Fibroblast of the aortic adventitia (primary cell): Measurements from ENCODE around the gene PPIC. TPM values are rescaled to one million over a fixed set of nuclear protein-coding genes. Genes with fewer than 3 reads are reported as not detected.

ENCODE experiments used
- DNase-seq: peaks from one replicate; pipeline ENCODE4 v3.0.0-alpha.2; 2010; ENCODE audit warnings: low read depth
- H3K4me3 ChIP-seq: 2 replicates; pipeline ENCODE4 v1.5.1; 2011; ENCODE audit warnings: low read depth, mild to moderate bottlenecking, control low read depth, low read length, moderate library complexity
- total RNA-seq: library from RNA; depleted of rRNA; stranded (reverse); fragments of >200 nt; gene quantifications from 2 replicates; pipeline ENCODE4 v1.2.3, GENCODE V29; 2012; ENCODE audit warnings: low replicate concordance
- TF ChIP-seq, protein P1 (sequence below): IDR thresholded peaks from 2 replicates; pipeline ENCODE4 v1.5.1; 2011; ENCODE audit warnings: mild to moderate bottlenecking, low read length, control low read depth, inconsistent platforms; ENCODE audit not compliant: insufficient read depth

Gene PPIC
- total RNA-seq, 1 donor: 53.5 TPM

DNA sequence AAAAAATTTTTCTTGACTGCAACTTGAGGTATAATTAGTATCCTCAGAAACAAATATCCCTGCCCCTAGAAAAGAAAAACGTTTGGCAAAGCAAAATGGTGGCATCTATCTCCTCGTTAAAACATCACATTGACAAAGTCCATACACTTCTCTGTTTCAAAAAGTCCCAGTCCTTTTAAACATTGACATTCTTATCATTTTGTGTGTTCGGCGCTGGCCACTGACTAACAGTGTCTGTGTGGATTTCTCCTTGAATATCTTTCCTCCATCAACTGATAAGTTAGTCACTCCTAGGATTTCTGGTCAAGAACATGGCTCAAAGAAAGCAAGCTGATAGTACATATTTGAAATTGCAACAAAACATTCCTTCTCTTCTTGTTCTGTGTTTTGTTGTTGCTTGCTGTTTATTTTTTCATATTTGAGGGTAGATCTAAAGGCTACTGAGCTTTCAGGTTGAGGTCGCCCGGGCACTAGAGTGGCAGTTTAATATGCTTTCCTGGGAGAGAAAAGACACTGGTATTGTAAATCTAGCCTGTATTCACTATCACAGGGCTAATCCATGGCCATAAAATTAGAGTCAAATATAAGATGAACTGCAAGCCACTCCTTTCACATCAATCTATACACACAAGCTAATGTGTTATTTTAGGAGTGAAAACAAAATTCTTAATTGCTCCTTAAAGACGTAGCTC, 8.5 kb upstream of the PPIC start:
- TF ChIP-seq, protein P1, sequence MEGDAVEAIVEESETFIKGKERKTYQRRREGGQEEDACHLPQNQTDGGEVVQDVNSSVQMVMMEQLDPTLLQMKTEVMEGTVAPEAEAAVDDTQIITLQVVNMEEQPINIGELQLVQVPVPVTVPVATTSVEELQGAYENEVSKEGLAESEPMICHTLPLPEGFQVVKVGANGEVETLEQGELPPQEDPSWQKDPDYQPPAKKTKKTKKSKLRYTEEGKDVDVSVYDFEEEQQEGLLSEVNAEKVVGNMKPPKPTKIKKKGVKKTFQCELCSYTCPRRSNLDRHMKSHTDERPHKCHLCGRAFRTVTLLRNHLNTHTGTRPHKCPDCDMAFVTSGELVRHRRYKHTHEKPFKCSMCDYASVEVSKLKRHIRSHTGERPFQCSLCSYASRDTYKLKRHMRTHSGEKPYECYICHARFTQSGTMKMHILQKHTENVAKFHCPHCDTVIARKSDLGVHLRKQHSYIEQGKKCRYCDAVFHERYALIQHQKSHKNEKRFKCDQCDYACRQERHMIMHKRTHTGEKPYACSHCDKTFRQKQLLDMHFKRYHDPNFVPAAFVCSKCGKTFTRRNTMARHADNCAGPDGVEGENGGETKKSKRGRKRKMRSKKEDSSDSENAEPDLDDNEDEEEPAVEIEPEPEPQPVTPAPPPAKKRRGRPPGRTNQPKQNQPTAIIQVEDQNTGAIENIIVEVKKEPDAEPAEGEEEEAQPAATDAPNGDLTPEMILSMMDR: no peak
- no peak for DNase-seq
- H3K4me3 ChIP-seq: no peak overlapping the region

DNA sequence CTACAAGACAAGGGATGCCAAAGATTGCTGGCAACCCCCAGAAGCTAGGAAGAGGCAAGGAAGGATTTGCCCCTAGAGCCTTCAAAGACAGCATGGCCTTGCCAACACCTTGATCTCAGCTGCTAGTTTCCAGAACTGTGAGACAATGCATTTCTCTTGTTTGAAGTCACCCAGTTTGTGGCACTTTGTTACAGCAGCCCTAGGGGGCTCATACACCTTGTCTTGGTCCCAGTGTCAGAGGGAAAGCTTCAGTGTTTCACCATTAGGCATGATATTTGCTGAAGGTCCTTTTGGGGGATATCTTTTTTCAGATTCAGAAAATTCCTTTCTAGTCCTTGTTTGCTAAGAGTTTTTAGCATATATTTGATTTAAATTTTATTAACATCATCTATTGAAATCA, 3.1 kb upstream of the PPIC start:
- no peak for DNase-seq
- no peak overlapping the region for H3K4me3 ChIP-seq
- TF ChIP-seq, protein P1: no peak

- peak overlapping the region; percentile 79 for H3K4me3 ChIP-seq
- TF ChIP-seq, protein P1: no peak
- DNase-seq: peak; percentile 70
These were observed 536 bp upstream of the PPIC start for GRCh38 chr5:123037104-123037418.

DNA sequence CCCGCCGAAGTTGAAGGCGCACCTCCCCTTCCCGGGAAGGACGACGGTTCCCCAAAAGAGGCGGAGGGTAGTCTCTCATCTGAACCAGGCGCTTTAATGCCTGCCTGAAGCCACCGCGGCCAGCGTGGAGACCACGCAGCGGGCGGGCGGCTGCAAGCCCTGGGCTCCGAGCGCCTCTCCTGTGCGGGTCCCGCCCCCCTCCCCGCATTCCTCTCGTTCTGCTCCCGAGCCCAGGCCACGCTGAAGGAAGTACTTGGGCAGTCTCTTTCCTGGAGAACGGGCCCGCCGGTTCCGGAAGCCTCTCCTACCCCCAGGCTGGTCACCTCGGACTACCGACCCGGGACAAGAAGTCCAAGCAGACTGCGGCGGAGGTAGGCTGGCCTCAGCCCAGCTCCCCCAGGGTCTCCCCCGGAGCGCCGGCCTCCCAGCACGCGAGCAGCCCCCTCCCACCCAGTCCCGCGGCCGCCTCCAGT, 571 bp downstream of the PPIC start:
- TF ChIP-seq, protein P1: no peak
- DNase-seq: peak; percentile 45
- H3K4me3 ChIP-seq: peak overlapping the region; percentile 79

DNA sequence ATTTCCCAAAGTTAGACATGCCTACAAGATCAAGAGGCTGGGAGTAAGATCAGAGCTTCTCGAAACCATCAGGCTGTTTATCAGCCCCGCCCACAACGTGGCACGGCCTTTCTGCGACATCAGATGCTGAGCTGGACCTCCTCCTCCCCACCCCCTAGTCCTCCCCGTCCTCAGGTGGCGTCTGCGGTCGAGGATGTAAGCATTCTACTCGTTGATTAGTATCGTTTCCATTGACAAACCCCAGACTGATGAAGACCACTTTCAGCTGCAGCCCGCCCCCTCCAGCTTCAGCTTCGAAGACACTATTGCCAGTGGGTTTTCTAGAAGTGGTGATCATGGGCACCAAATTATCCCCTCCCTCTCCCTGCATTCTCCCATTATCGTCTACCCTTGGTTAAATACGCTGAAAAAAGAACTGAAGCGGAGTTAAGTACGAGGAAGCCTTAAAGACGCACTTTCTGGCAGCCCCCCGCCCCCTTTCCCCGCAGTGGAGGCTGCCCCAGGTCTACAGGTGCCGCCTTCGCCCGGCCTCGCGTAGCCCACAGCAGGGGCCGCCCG, 1.1 kb downstream of the PPIC start:
- H3K4me3 ChIP-seq: peak overlapping the region; percentile 79
- TF ChIP-seq, protein P1: no peak
- peak; percentile 47 for DNase-seq

DNA sequence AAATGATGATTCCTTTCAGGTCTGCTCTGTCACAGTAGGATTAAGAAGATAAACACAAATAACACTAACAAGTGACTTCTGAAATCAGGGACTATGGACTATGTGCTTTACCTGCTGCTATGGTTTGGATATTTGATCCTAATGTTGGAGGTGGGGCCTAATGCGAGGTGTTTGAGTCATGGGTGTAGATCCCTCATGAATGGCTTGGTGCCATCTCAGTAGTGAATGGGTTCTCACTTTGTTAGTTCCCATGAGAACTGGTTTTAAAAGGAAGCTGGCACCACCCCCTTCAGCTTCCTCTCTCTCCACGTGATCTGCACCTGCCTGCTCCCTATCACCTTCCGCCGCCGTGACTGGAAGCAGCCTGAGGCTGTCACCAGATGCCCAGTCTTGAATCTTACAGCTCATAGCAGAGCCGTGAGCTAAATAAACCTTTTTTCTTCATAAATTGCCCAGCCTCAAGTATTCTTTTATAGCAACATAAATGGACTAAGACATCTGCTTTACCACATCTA, 3.3 kb downstream of the PPIC start:
- no peak for DNase-seq
- TF ChIP-seq, protein P1: no peak
- no peak overlapping the region for H3K4me3 ChIP-seq

DNA sequence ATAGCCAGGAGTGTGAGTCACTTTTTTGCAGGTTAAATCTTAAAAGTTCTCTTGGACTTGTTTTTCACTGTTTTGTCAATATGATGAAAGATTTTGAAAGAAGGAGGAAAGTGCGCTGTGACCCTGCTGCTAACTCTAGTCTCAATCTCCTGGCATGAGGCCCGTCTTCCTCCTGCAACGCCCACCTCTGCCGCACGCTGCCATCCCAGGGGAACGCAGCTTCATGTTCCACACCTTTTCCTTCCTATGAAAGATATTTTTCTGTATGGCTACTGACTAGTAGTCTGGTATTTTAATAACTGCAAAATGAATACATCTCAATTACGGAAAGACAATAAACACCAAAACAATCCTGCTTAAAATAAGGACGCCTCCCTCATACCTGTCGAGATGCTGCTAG, 8.3 kb downstream of the PPIC start:
- peak; percentile 32 for DNase-seq

More for the DNA sequence above, 8.3 kb downstream of the PPIC start:
- no peak overlapping the region for H3K4me3 ChIP-seq
- TF ChIP-seq, protein P1: no peak
